Measurements from ENCODE around the gene TAS1R3. TPM values are rescaled to one million over a fixed set of nuclear protein-coding genes. Genes with fewer than 3 reads are reported as not detected.

TAS1R3 gene
- total and polyA plus RNA-seq, 10 of the 15 experiments (the other 5 are each of a cell fraction or from before 2014, with no cell fraction given) = 0.04 to 0.51 (median 0.08) TPM; not detected in 3

DNA sequence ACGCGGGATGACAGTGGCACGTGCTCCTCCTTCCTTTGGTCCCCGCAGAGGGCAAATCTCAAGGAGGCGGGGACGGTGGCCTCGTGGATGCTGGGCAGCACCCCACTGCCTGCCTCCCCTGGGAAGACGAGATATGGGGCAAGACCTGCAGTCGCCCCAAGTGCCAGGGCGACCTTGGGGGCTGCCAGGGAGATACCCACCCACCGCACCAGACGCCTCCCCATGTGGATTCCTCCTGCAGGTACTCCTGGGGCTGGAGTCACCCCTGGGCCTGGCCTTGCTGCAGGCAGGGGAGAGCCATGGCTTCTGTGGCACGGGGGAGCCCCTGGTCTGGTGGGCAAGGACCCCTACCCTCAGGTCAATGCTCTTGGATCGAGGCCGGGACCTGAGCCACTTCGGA is 49.8 kb downstream of the TAS1R3 start:
- intact Hi-C loops (cut with micrococcal nuclease; ENCODE audit: unreplicated experiment) (no loop called here), in situ Hi-C loops (cut with MboI) (no loop called here)
- Histone ChIP-seq H3K36me3 (ENCODE audit: control insufficient read depth in 2 of 2, insufficient read depth in 2 of 2, low read length in 1 of 2) (peaks cover 3 to 11% of the 10 kb centered on the region in 2 experiments; a peak in 3 of 4 replicates), H3K27me3 (replicated peaks in 1 of 2; ENCODE audit: control insufficient read depth in 2 of 2, insufficient read depth in 2 of 2, low read length in 1 of 2) (no peaks in the 10 kb centered on the region), H3K9me3 (replicated peaks; ENCODE audit: control insufficient read depth, insufficient read depth, low read length) (no peaks in the 10 kb centered on the region), H3K4me3 (no peak overlapping the region), H3K79me2 (ENCODE audit: control insufficient read depth, insufficient read depth, low read length) (peaks cover 5% of the 10 kb centered on the region), H2AFZ (ENCODE audit: control insufficient read depth, low read depth, low read length) (no peak overlapping the region), H4K20me1 (ENCODE audit: control insufficient read depth, insufficient read depth) (no peaks in the 10 kb centered on the region), H3K27ac (ENCODE audit: control insufficient read depth, insufficient read depth) (no peak overlapping the region), H3K4me1 (ENCODE audit: control insufficient read depth, insufficient read depth, low read length) (peaks cover 3% of the 10 kb centered on the region; the same call in 1 of the 2 replicates), H3K4me2 (ENCODE audit: control insufficient read depth, insufficient read depth) (no peak overlapping the region), H3K9ac (ENCODE audit: control insufficient read depth, insufficient read depth, low read length) (no peak overlapping the region)
- ChIA-PET CTCF (no interaction called here), POLR2A (interaction anchor here (1.0 kb wide), 1 partner anchor 19 kb away, joined by 3 read pairs; no protein-coding TSS in a partner anchor), RAD21 (ENCODE audit: unreplicated experiment) (no interaction called here), SMC1A (ENCODE audit: uncharacterized antibody, unreplicated experiment) (no interaction called here)
- WGBS (ENCODE audit: insufficient coverage, insufficient replicate concordance, low lambda C conversion rate, missing lambda C conversion rate) = 97% methylated on average over 16 of the region's 16 CpGs
- no peak for FAIRE-seq
- ATAC-seq = no peak
- DNase-seq (ENCODE audit: low read depth, low spot score) = no peak
- no TSS peak for BruUV-seq (replicated peaks)
- TF ChIP-seq, protein P1, sequence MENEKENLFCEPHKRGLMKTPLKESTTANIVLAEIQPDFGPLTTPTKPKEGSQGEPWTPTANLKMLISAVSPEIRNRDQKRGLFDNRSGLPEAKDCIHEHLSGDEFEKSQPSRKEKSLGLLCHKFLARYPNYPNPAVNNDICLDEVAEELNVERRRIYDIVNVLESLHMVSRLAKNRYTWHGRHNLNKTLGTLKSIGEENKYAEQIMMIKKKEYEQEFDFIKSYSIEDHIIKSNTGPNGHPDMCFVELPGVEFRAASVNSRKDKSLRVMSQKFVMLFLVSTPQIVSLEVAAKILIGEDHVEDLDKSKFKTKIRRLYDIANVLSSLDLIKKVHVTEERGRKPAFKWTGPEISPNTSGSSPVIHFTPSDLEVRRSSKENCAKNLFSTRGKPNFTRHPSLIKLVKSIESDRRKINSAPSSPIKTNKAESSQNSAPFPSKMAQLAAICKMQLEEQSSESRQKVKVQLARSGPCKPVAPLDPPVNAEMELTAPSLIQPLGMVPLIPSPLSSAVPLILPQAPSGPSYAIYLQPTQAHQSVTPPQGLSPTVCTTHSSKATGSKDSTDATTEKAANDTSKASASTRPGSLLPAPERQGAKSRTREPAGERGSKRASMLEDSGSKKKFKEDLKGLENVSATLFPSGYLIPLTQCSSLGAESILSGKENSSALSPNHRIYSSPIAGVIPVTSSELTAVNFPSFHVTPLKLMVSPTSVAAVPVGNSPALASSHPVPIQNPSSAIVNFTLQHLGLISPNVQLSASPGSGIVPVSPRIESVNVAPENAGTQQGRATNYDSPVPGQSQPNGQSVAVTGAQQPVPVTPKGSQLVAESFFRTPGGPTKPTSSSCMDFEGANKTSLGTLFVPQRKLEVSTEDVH (IDR thresholded peaks at IDR 0.05; ENCODE audit: low read depth, partially characterized antibody) = no peak
- no peak for TF ChIP-seq STAT1 (conservative IDR thresholded peaks at IDR 0.05)
- TF ChIP-seq, protein P2, sequence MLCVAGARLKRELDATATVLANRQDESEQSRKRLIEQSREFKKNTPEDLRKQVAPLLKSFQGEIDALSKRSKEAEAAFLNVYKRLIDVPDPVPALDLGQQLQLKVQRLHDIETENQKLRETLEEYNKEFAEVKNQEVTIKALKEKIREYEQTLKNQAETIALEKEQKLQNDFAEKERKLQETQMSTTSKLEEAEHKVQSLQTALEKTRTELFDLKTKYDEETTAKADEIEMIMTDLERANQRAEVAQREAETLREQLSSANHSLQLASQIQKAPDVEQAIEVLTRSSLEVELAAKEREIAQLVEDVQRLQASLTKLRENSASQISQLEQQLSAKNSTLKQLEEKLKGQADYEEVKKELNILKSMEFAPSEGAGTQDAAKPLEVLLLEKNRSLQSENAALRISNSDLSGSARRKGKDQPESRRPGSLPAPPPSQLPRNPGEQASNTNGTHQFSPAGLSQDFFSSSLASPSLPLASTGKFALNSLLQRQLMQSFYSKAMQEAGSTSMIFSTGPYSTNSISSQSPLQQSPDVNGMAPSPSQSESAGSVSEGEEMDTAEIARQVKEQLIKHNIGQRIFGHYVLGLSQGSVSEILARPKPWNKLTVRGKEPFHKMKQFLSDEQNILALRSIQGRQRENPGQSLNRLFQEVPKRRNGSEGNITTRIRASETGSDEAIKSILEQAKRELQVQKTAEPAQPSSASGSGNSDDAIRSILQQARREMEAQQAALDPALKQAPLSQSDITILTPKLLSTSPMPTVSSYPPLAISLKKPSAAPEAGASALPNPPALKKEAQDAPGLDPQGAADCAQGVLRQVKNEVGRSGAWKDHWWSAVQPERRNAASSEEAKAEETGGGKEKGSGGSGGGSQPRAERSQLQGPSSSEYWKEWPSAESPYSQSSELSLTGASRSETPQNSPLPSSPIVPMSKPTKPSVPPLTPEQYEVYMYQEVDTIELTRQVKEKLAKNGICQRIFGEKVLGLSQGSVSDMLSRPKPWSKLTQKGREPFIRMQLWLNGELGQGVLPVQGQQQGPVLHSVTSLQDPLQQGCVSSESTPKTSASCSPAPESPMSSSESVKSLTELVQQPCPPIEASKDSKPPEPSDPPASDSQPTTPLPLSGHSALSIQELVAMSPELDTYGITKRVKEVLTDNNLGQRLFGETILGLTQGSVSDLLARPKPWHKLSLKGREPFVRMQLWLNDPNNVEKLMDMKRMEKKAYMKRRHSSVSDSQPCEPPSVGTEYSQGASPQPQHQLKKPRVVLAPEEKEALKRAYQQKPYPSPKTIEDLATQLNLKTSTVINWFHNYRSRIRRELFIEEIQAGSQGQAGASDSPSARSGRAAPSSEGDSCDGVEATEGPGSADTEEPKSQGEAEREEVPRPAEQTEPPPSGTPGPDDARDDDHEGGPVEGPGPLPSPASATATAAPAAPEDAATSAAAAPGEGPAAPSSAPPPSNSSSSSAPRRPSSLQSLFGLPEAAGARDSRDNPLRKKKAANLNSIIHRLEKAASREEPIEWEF (IDR thresholded peaks at IDR 0.05; ENCODE audit: insufficient replicate concordance, low read depth, low read length) = no peak
- TF ChIP-seq EP300 (IDR thresholded peaks at IDR 0.05; ENCODE audit: borderline replicate concordance in 1 of 2, control insufficient read depth in 1 of 2, low read depth in 2 of 2, low read length in 2 of 2) = no peak
- TF ChIP-seq CHD4 (IDR thresholded peaks at IDR 0.05) = no peak
- TF ChIP-seq PML (IDR thresholded peaks at IDR 0.05; ENCODE audit: low read length) = no peak
- TF ChIP-seq, protein P3, sequence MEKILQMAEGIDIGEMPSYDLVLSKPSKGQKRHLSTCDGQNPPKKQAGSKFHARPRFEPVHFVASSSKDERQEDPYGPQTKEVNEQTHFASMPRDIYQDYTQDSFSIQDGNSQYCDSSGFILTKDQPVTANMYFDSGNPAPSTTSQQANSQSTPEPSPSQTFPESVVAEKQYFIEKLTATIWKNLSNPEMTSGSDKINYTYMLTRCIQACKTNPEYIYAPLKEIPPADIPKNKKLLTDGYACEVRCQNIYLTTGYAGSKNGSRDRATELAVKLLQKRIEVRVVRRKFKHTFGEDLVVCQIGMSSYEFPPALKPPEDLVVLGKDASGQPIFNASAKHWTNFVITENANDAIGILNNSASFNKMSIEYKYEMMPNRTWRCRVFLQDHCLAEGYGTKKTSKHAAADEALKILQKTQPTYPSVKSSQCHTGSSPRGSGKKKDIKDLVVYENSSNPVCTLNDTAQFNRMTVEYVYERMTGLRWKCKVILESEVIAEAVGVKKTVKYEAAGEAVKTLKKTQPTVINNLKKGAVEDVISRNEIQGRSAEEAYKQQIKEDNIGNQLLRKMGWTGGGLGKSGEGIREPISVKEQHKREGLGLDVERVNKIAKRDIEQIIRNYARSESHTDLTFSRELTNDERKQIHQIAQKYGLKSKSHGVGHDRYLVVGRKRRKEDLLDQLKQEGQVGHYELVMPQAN (conservative IDR thresholded peaks at IDR 0.05) = no peak
- TF ChIP-seq CBFB (IDR thresholded peaks at IDR 0.05; ENCODE audit: low read depth) = no peak
- TF ChIP-seq ZNF384 (IDR thresholded peaks at IDR 0.05; ENCODE audit: borderline replicate concordance, low read depth, low read length) = no peak
- TF ChIP-seq ZNF24 (IDR thresholded peaks at IDR 0.05) = no peak
- TF ChIP-seq IRF4 (IDR thresholded peaks at IDR 0.05; ENCODE audit: low read depth, low read length) = no peak
- no peak for TF ChIP-seq BHLHE40 (IDR thresholded peaks at IDR 0.05; ENCODE audit: borderline replicate concordance in 1 of 2, low read depth in 2 of 2, low read length in 1 of 2)
- TF ChIP-seq, protein P4, sequence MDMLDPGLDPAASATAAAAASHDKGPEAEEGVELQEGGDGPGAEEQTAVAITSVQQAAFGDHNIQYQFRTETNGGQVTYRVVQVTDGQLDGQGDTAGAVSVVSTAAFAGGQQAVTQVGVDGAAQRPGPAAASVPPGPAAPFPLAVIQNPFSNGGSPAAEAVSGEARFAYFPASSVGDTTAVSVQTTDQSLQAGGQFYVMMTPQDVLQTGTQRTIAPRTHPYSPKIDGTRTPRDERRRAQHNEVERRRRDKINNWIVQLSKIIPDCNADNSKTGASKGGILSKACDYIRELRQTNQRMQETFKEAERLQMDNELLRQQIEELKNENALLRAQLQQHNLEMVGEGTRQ (IDR thresholded peaks at IDR 0.05; ENCODE audit: borderline replicate concordance, low read depth, low read length) = no peak

Measured in GM12878 (cell line).